Endothelial cell of umbilical vein (primary cell): ENCODE results near the gene TADA2B. TPM values are rescaled to one million over a fixed set of nuclear protein-coding genes. Genes with fewer than 3 reads are reported as not detected.

Experiments used
- BruUV-seq: library from RNA; stranded (reverse); fragments of 400-500 nt; replicated peaks from 2 replicates; lab custom pipeline; 2021; lab: Mats Ljungman, UMichigan
- CTCF ChIA-PET: fragments of 300-600, 350-600 bp; sonication (Branson Sonifier 250); formaldehyde crosslinking; loops from one replicate; lab custom pipeline; 2021; ENCODE audit warnings: antibody characterized with exemption, inconsistent platforms; lab: Charles Lee
- POLR2A ChIA-PET: fragments of 300-600, 350-600 bp; sonication (Branson Sonifier 250); formaldehyde crosslinking; loops from one replicate; lab custom pipeline; 2021; ENCODE audit warnings: antibody characterized with exemption, inconsistent platforms; lab: Charles Lee
- DNase-seq: peaks from one replicate; pipeline ENCODE4 v3.0.0-alpha.2; 2011; ENCODE audit warnings: low read depth, low spot score
- FAIRE-seq: peaks from 2 replicates; lab custom pipeline; 2011; peaks lifted over from hg19 to GRCh38; lab: Jason Lieb, UNC
- H2AFZ ChIP-seq: 2 replicates; pipeline ENCODE4 v1.6.0; 2012; ENCODE audit warnings: low read depth, low read length, control low read depth, inconsistent platforms
- H3K27ac ChIP-seq: 2 replicates; pipeline ENCODE4 v1.5.1; 2011; ENCODE audit warnings: low read depth, mild to moderate bottlenecking, control low read depth, low read length, moderate library complexity; ENCODE audit not compliant: insufficient read depth
- H3K27me3 ChIP-seq, 2 experiments: 2 replicates each; pipeline versions ENCODE4 v1.6.0 to v1.6.1; 2011; ENCODE audit warnings: low read length in 2 of 2, mixed read lengths in 1 of 2; ENCODE audit not compliant: control insufficient read depth in 2 of 2, insufficient read depth in 2 of 2
- H3K36me3 ChIP-seq, 2 experiments: 2 replicates in 1 of 2; 3 replicates in 1 of 2; pipeline ENCODE4 v1.5.1; 2011; ENCODE audit warnings: low read length in 2 of 2, mild to moderate bottlenecking in 1 of 2, moderate library complexity in 1 of 2; ENCODE audit not compliant: control insufficient read depth in 2 of 2, insufficient read depth in 2 of 2; ENCODE audit errors: extremely low read depth in 1 of 2
- H3K4me1 ChIP-seq: 3 replicates; pipeline ENCODE4 v1.5.1; 2011; ENCODE audit warnings: mild to moderate bottlenecking, low read length; ENCODE audit not compliant: control insufficient read depth, insufficient read depth; ENCODE audit errors: extremely low read depth
- H3K4me2 ChIP-seq: 2 replicates; pipeline ENCODE4 v1.6.1; 2011; ENCODE audit warnings: low read length, control low read depth, mixed read lengths; ENCODE audit not compliant: insufficient read depth
- H3K4me3 ChIP-seq, 3 experiments: fragments of 200-600 bp in 1 of 3; sonication (generic), shearing (Covaris generic) in 1 of 3; replicated peaks in 1 of 3; 2 replicates each; pipeline ENCODE4 v1.5.1; 2011 to 2016; ENCODE audit warnings: control low read depth in 3 of 3, low read length in 3 of 3, mild to moderate bottlenecking in 2 of 3, inconsistent platforms in 1 of 3, low read depth in 1 of 3, moderate library complexity in 1 of 3; ENCODE audit not compliant: insufficient read depth in 1 of 3
- H3K79me2 ChIP-seq: 2 replicates; pipeline ENCODE4 v1.6.0; 2012; ENCODE audit warnings: low read length, inconsistent platforms; ENCODE audit not compliant: control insufficient read depth, insufficient read depth
- H3K9ac ChIP-seq: replicated peaks from 2 replicates; pipeline ENCODE3; 2011; ENCODE audit warnings: low read length, control low read depth; ENCODE audit not compliant: insufficient read depth; ENCODE audit errors: extremely low read depth
- H3K9me1 ChIP-seq: replicated peaks from 3 replicates; pipeline ENCODE4 v1.6.0; 2011; ENCODE audit warnings: mild to moderate bottlenecking, low read length; ENCODE audit not compliant: control insufficient read depth, insufficient read depth; ENCODE audit errors: extremely low read depth
- H3K9me3 ChIP-seq: replicated peaks from 2 replicates; pipeline ENCODE4 v1.5.1; 2012; ENCODE audit warnings: low read length, inconsistent platforms; ENCODE audit not compliant: control insufficient read depth, insufficient read depth
- H4K20me1 ChIP-seq: replicated peaks from 2 replicates; pipeline ENCODE3; 2011; ENCODE audit warnings: mild to moderate bottlenecking, low read length; ENCODE audit not compliant: control insufficient read depth, insufficient read depth; ENCODE audit errors: extremely low read depth
- CTCF ChIP-seq, 2 donors: IDR thresholded peaks; 1 replicate in 1 of 2; 2 replicates in 1 of 2; pipeline ENCODE4 v1.5.1; 2011; ENCODE audit warnings: low read length in 2 of 2, mild to moderate bottlenecking in 2 of 2, moderate library complexity in 2 of 2, control low read depth in 1 of 2, inconsistent platforms in 1 of 2, low read depth in 1 of 2; ENCODE audit not compliant: insufficient read depth in 1 of 2; ENCODE audit errors: extremely low read depth in 1 of 2
- EZH2 ChIP-seq: IDR thresholded peaks from 2 replicates; pipeline ENCODE4 v1.6.1; 2012; ENCODE audit warnings: borderline replicate concordance, low read depth, mild to moderate bottlenecking, moderate library complexity, low read length, inconsistent platforms; ENCODE audit not compliant: severe bottlenecking
- FOS ChIP-seq: IDR thresholded peaks from 2 replicates; pipeline ENCODE4 v1.6.1; 2011; ENCODE audit warnings: mild to moderate bottlenecking, low read length, moderate library complexity, borderline replicate concordance; ENCODE audit not compliant: insufficient read depth
- GATA2 ChIP-seq: IDR thresholded peaks from 2 replicates; pipeline ENCODE4 v1.7.0; 2011; ENCODE audit warnings: low read depth, mild to moderate bottlenecking, moderate library complexity, mixed read lengths, low read length; ENCODE audit not compliant: insufficient read length, insufficient read depth
- JUN ChIP-seq: IDR thresholded peaks from 2 replicates; pipeline ENCODE4 v1.6.1; 2011; ENCODE audit warnings: borderline replicate concordance, low read depth; ENCODE audit not compliant: insufficient read length, insufficient read depth
- MAX ChIP-seq: IDR thresholded peaks from 2 replicates; pipeline ENCODE4 v1.6.1; 2011; ENCODE audit not compliant: insufficient read depth, insufficient read length
- MYC ChIP-seq: IDR thresholded peaks from one replicate; pipeline ENCODE4 v1.6.1; 2011; ENCODE audit warnings: mild to moderate bottlenecking, low read depth, low read length
- POLR2A ChIP-seq: IDR thresholded peaks from 2 replicates; pipeline ENCODE4 v1.6.1; 2012; ENCODE audit warnings: low read depth, mild to moderate bottlenecking, control low read depth, low read length
- POLR2AphosphoS5 ChIP-seq: IDR thresholded peaks from 2 replicates; pipeline ENCODE4 v1.6.1; 2012; ENCODE audit warnings: low read depth, mild to moderate bottlenecking, control low read depth, low read length, moderate library complexity; ENCODE audit not compliant: insufficient read depth
- dilution Hi-C: fragments of 300-500 bp; cut with MboI; formaldehyde crosslinking; loops from one replicate; pipeline ENCODE4 v1.15.0; 2019; ENCODE audit warnings: low sequenced_read_pairs; ENCODE audit not compliant: extremely low pct_ligation_motif_present
- intact Hi-C: fragments of 100-400 bp; cut with micrococcal nuclease; formaldehyde crosslinking; loops from one replicate; pipeline ENCODE4 v1.10.0; 2022
- polyA plus RNA-seq, 4 experiments: library from polyadenylated mRNA; depleted of rRNA in 3 of 4; stranded (reverse) in 3 of 4; unstranded in 1 of 4; fragments of >200 nt; gene quantifications; 2 replicates each; pipeline versions ENCODE4 v1.2.1 to v1.2.3, GENCODE V29; 2011 to 2012; ENCODE audit warnings: missing spikeins in 1 of 4
- total RNA-seq: library from RNA; stranded (reverse); gene quantifications from 2 replicates; pipeline ENCODE4 v1.2.3, GENCODE V29; 2021

The TADA2B gene
- total and polyA plus RNA-seq, 2 donors (not counting 3 experiments of a cell fraction or from before 2014, with no cell fraction given) = 5.5 to 11.5 TPM

GRCh38 chr4:7003879-7004240 is 39.3 kb upstream of the TADA2B start:
- no peak overlapping the region for H2AFZ ChIP-seq
- CTCF ChIA-PET = interaction anchor here (2.8 kb wide), 1 partner anchor 13 kb away, joined by 9 read pairs; no protein-coding TSS in a partner anchor
- no peaks in the 10 kb centered on the region for H3K9me3 ChIP-seq
- no peak overlapping the region for H3K4me3 ChIP-seq
- H3K4me2 ChIP-seq = no peak overlapping the region
- TF ChIP-seq JUN (no peak), POLR2A (no peak), MAX (no peak), MYC (no peak), EZH2 (no peak), GATA2 (no peak), CTCF (IDR thresholded peaks at IDR 0.05; ENCODE audit: extremely low read depth in 1 of 2, insufficient read depth in 1 of 2, low read depth in 1 of 2, low read length in 2 of 2) (no peak), POLR2AphosphoS5 (no peak), FOS (no peak)
- no peaks in the 10 kb centered on the region for H3K9me1 ChIP-seq
- FAIRE-seq = no peak
- no TSS peak for BruUV-seq
- DNase-seq = no peak
- H3K27me3 ChIP-seq = no peaks in the 10 kb centered on the region
- no peaks in the 10 kb centered on the region for H3K4me1 ChIP-seq
- H3K79me2 ChIP-seq = no peaks in the 10 kb centered on the region
- dilution Hi-C loops = no loop called here
- intact Hi-C loops = no loop called here
- H4K20me1 ChIP-seq = no peaks in the 10 kb centered on the region
- no peak overlapping the region for H3K27ac ChIP-seq
- H3K9ac ChIP-seq = no peak overlapping the region
- H3K36me3 ChIP-seq = peaks cover 2 to 20% of the 10 kb centered on the region in 2 experiments
- POLR2A ChIA-PET = no interaction called here
